Medulla oblongata (tissue), 1 donor: Measurements from ENCODE around the gene TRUB2.

Experiments used
- DNase-seq: peaks from one replicate; pipeline ENCODE4 v3.0.0-alpha.2; 2015; ENCODE audit errors: extremely low spot score

The TRUB2 gene

GRCh38 chr9:128322404-128323211 lies at the start of gene TRUB2, which contains the start of gene COQ4:
TRUB2 (minus strand) TSS chr9:128322447; CDS start chr9:128322408, 39 bp downstream.
COQ4 (plus strand) TSS chr9:128322839; CDS start chr9:128322859, 20 bp downstream.
- peak; percentile 97 for DNase-seq

GRCh38 chr9:128371630-128372117 lies 49.4 kb upstream of the TRUB2 start:
- DNase-seq: no peak

GRCh38 chr9:128370752-128371629 lies 48.7 kb upstream of the TRUB2 start, which contains the start of gene URM1:
URM1 (plus strand) TSS chr9:128371374; CDS start chr9:128371381, 7 bp downstream.
- DNase-seq: peak; percentile 99

GRCh38 chr9:128370367-128370751 lies 48.1 kb upstream of the TRUB2 start:
- DNase-seq: no peak

GRCh38 chr9:128369024-128369706 lies 46.9 kb upstream of the TRUB2 start:
- no peak for DNase-seq

- DNase-seq: no peak
Measured at GRCh38 chr9:128365525-128365924, 43.3 kb upstream of the TRUB2 start.

- no peak for DNase-seq
Measured at GRCh38 chr9:128362774-128363173, 40.5 kb upstream of the TRUB2 start.

- DNase-seq: peak; percentile 96
Measured at GRCh38 chr9:128361986-128362646, 39.9 kb upstream of the TRUB2 start.

- DNase-seq: no peak
Measured at GRCh38 chr9:128361296-128361985, 39.2 kb upstream of the TRUB2 start.

GRCh38 chr9:128360826-128361225 lies 38.6 kb upstream of the TRUB2 start:
- no peak for DNase-seq

- no peak for DNase-seq
Measured at GRCh38 chr9:128358861-128359260, 36.6 kb upstream of the TRUB2 start.

- no peak for DNase-seq
Measured at GRCh38 chr9:128358090-128358489, 35.8 kb upstream of the TRUB2 start.

- DNase-seq: no peak
Measured at GRCh38 chr9:128355451-128355850, 33.2 kb upstream of the TRUB2 start.

GRCh38 chr9:128349772-128350171 lies 27.5 kb upstream of the TRUB2 start:
- DNase-seq: no peak

- DNase-seq: no peak
Measured at GRCh38 chr9:128349125-128349524, 26.9 kb upstream of the TRUB2 start.

GRCh38 chr9:128344931-128345605 lies 22.8 kb upstream of the TRUB2 start:
- no peak for DNase-seq

- no peak for DNase-seq
Measured at GRCh38 chr9:128343855-128344254, 21.6 kb upstream of the TRUB2 start.

GRCh38 chr9:128342971-128343680 lies 20.9 kb upstream of the TRUB2 start:
- no peak for DNase-seq

- peak; percentile 71 for DNase-seq
Measured at GRCh38 chr9:128341435-128341849, 19.2 kb upstream of the TRUB2 start.
